A549 (cell line): ENCODE results near the gene MOXD1. TPM values are rescaled to one million over a fixed set of nuclear protein-coding genes. Genes with fewer than 3 reads are reported as not detected.

Experiments
- ATAC-seq, 2 experiments: fragments of 200-7000 bp in 1 of 2; fragments of >200 bp in 1 of 2; cut with Nextera tagmentation in 1 of 2; cut with Tn5 transposase in 1 of 2; 3 replicates each; pipeline versions ENCODE4 v1.8.0 to v1.9.1; 2018 to 2020; ENCODE audit warnings: mild to moderate bottlenecking in 1 of 2, moderate library complexity in 1 of 2
- CTCF ChIA-PET: fragments of 300-600 bp; sonication (Branson Sonifier 250); formaldehyde crosslinking; extraction: SDS; loops from one replicate; lab custom pipeline; 2021; ENCODE audit warnings: antibody characterized with exemption, inconsistent platforms; lab: Yijun Ruan, JAX
- POLR2A ChIA-PET: fragments of 350-600 bp; formaldehyde crosslinking; extraction: SDS; loops from one replicate; lab custom pipeline; 2021; ENCODE audit warnings: antibody characterized with exemption, inconsistent platforms; lab: Yijun Ruan, JAX
- DNase-seq, 2 experiments: peaks; one replicate each; pipeline versions ENCODE4 v3.0.0 to v3.0.0-alpha.2; 2011 to 2016; ENCODE audit warnings: low read depth in 1 of 2, low spot score in 1 of 2
- FAIRE-seq: peaks from 2 replicates; lab custom pipeline; 2011; peaks lifted over from hg19 to GRCh38; lab: Jason Lieb, UNC
- H3K27ac ChIP-seq, 2 experiments: fragments of >200 bp; sonication (Bioruptor Twin); formaldehyde crosslinking; 3 replicates each; pipeline ENCODE4 v1.5.1; 2016 to 2017
- H3K4me1 ChIP-seq: fragments of >200 bp; sonication (Bioruptor Twin); formaldehyde crosslinking; 3 replicates; pipeline ENCODE4 v1.6.1; 2016
- H3K4me2 ChIP-seq: fragments of >200 bp; sonication (Bioruptor Twin); formaldehyde crosslinking; 3 replicates; pipeline ENCODE4 v1.6.1; 2016
- H3K4me3 ChIP-seq: fragments of >200 bp; sonication (Bioruptor Twin); formaldehyde crosslinking; 3 replicates; pipeline ENCODE4 v1.5.1; 2016
- H3K9me3 ChIP-seq: fragments of >200 bp; sonication (Bioruptor Twin); formaldehyde crosslinking; 3 replicates; pipeline ENCODE4 v1.6.1; 2016
- ATOH8 ChIP-seq: fragments of 250-450 bp; sonication (Bioruptor Pico); IDR thresholded peaks from 2 replicates; pipeline ENCODE4 v1.5.0; 2020; ENCODE audit warnings: low read depth, mild to moderate bottlenecking, moderate library complexity
- BCL3 ChIP-seq: fragments of >200 bp; sonication (Bioruptor Twin); formaldehyde crosslinking; IDR thresholded peaks from 3 replicates; pipeline ENCODE4 v1.6.1; 2016
- E2F6 ChIP-seq: IDR thresholded peaks from 2 replicates; pipeline ENCODE4 v1.6.1; 2012; ENCODE audit warnings: low read depth, borderline replicate concordance
- EHMT2 ChIP-seq: fragments of 200-600 bp; sonication (generic); IDR thresholded peaks from 2 replicates; pipeline ENCODE4 v1.6.1; 2016; ENCODE audit warnings: antibody characterized with exemption, low read depth, mild to moderate bottlenecking, moderate library complexity
- ELK1 ChIP-seq: fragments of 150-350 bp; IDR thresholded peaks from 2 replicates; pipeline ENCODE4 v1.6.1; 2014; ENCODE audit warnings: low read depth, mild to moderate bottlenecking, low read length
- FOSL2 ChIP-seq, 2 experiments: fragments of 450-650 bp in 1 of 2; fragments of >200 bp in 1 of 2; sonication (Bioruptor Twin) in 1 of 2; formaldehyde crosslinking; IDR thresholded peaks; 2 replicates each; pipeline versions ENCODE4 v1.5.0 to v1.6.1; 2016 to 2020; ENCODE audit warnings: mild to moderate bottlenecking in 1 of 2, moderate library complexity in 1 of 2
- GATA3 ChIP-seq: IDR thresholded peaks from 2 replicates; pipeline ENCODE4 v1.6.1; 2012; ENCODE audit warnings: borderline replicate concordance
- HMGXB4 ChIP-seq: fragments of 250-450 bp; sonication (Bioruptor Pico); IDR thresholded peaks from 2 replicates; pipeline ENCODE4 v1.5.0; 2021; ENCODE audit warnings: mild to moderate bottlenecking, moderate library complexity, borderline replicate concordance
- HOXA7 ChIP-seq: fragments of 250-450 bp; sonication (Bioruptor Pico); IDR thresholded peaks from 2 replicates; pipeline ENCODE4 v1.5.0; 2020; ENCODE audit warnings: mild to moderate bottlenecking, moderate library complexity
- KDM1A ChIP-seq: fragments of 200-600 bp; sonication (generic); IDR thresholded peaks from 2 replicates; pipeline ENCODE4 v1.6.1; 2016; ENCODE audit warnings: low read depth, mild to moderate bottlenecking
- MAFK ChIP-seq: fragments of 450-650 bp; IDR thresholded peaks from 2 replicates; pipeline ENCODE4 v1.6.1; 2014; ENCODE audit not compliant: partially characterized antibody
- PHF8 ChIP-seq: fragments of 200-600 bp; sonication (generic); IDR thresholded peaks from 2 replicates; pipeline ENCODE4 v1.6.1; 2016; ENCODE audit warnings: low read depth, mild to moderate bottlenecking, antibody characterized with exemption, moderate library complexity, borderline replicate concordance
- RAD21 ChIP-seq, 2 experiments: fragments of >200 bp in 1 of 2; sonication (Bioruptor Twin) in 1 of 2; formaldehyde crosslinking in 1 of 2; IDR thresholded peaks in 1 of 2; conservative IDR thresholded peaks in 1 of 2; 2 replicates in 1 of 2; 3 replicates in 1 of 2; pipeline ENCODE4 v1.6.1; 2012 to 2018; ENCODE audit warnings: inconsistent platforms in 1 of 2
- REST ChIP-seq: fragments of 200-600 bp; sonication (generic); IDR thresholded peaks from 2 replicates; pipeline ENCODE4 v1.6.1; 2016; ENCODE audit warnings: antibody characterized with exemption, mild to moderate bottlenecking, moderate library complexity
- RFX5 ChIP-seq: fragments of 450-650 bp; IDR thresholded peaks from 2 replicates; pipeline ENCODE4 v1.7.1; 2014; ENCODE audit warnings: antibody characterized with exemption, mild to moderate bottlenecking, moderate library complexity
- SMC3 ChIP-seq: fragments of >200 bp; sonication (Bioruptor Twin); formaldehyde crosslinking; IDR thresholded peaks from 3 replicates; pipeline ENCODE4 v1.6.1; 2018; ENCODE audit warnings: inconsistent platforms
- SREBF2 ChIP-seq: fragments of 450-650 bp; IDR thresholded peaks from 2 replicates; pipeline ENCODE4 v1.6.1; 2014; ENCODE audit warnings: mild to moderate bottlenecking, moderate library complexity
- WGBS: methylation state at CpG from one replicate; pipeline ENCODE4 v1.1.6; 2017; ENCODE audit errors: missing lambda C conversion rate; 5-methylcytosine and 5-hydroxymethylcytosine counted together
- polyA plus RNA-seq, 4 experiments: library from polyadenylated mRNA; depleted of rRNA in 3 of 4; stranded (reverse); fragments of >200 nt; fragmentation: RNase III in 1 of 4; extraction: RNeasy Plus Mini Kit Qiagen cat#74134 plus additional on column Dnase treatment in 1 of 4; gene quantifications; 2 replicates in 3 of 4; 3 replicates in 1 of 4; pipeline ENCODE4 v1.2.3, GENCODE V29; 2011 to 2017

The MOXD1 gene
- polyA plus RNA-seq, 2 of the 4 experiments (the other 2 are of a cell fraction): 1.4 to 2.4 TPM

GRCh38 chr6:132418235-132418965 lies 17.1 kb upstream of the MOXD1 start:
- ATAC-seq (no peak), DNase-seq (no peak), FAIRE-seq (no peak)
- Histone ChIP-seq H3K4me1 (no peaks in the 10 kb centered on the region), H3K4me3 (no peak overlapping the region), H3K27ac (no peak overlapping the region), H3K4me2 (no peak overlapping the region), H3K9me3 (no peaks in the 10 kb centered on the region; the same call in 2 of the 3 replicates)
- CTCF ChIA-PET: interaction anchor here (0.8 kb wide), 1 partner anchor 139 kb away, joined by 3 read pairs; no protein-coding TSS in a partner anchor
- no peak for TF ChIP-seq GATA3
- no peak for TF ChIP-seq HOXA7 (CRISPR knock-in tag)
- TF ChIP-seq RFX5: no peak
- TF ChIP-seq SMC3: no peak
- no peak for TF ChIP-seq HMGXB4 (CRISPR knock-in tag)
- TF ChIP-seq BCL3: no peak
- TF ChIP-seq ELK1: no peak
- TF ChIP-seq PHF8: no peak
- no peak for TF ChIP-seq EHMT2
- TF ChIP-seq E2F6: no peak
- no peak for TF ChIP-seq FOSL2 (IDR thresholded peaks at IDR 0.05)
- no peak for TF ChIP-seq FOSL2 (CRISPR knock-in tag; IDR thresholded peaks at IDR 0.05)
- no peak for TF ChIP-seq ATOH8 (CRISPR knock-in tag)
- TF ChIP-seq SREBF2: no peak
- no peak for TF ChIP-seq RAD21 (conservative IDR thresholded peaks at IDR 0.05 in 1 of 2, IDR thresholded peaks at IDR 0.05 in 1 of 2)
- TF ChIP-seq MAFK: no peak
- no peak for TF ChIP-seq KDM1A
- no peak for TF ChIP-seq REST
- WGBS: 39% methylated on average over 6 of the region's 6 CpGs
- POLR2A ChIA-PET: no interaction called here
